ENCODE data around the gene PCDH9.

The PCDH9 gene

DNA sequence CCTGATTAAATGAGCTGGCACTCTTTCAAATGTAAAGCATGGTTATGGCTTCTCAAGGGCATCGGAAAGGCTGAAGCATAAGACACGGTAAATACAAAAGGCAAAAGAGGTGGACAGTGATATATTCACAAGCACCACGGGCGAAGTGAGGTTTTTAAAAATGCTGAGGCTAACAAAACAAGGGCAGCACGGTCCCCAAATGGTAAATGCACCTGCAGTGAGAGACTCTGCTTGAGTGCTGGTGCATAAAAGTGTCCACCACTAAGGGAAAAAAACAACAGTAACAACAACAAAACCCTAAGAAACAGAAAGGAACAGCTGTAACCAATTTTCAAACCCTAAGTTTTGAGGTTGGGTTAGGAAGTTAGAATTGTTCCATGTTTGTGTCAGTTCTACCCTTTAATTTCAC is 234.9 kb downstream of the PCDH9 start:
- CTCF ChIA-PET: interaction anchor here (0.8 to 2.2 kb wide), 3 partner anchors 21 to 376 kb away, joined by 3 to 7 read pairs (median 3); no protein-coding TSS in a partner anchor
- POLR2A ChIA-PET: no interaction called here
- TF ChIP-seq, protein P1, sequence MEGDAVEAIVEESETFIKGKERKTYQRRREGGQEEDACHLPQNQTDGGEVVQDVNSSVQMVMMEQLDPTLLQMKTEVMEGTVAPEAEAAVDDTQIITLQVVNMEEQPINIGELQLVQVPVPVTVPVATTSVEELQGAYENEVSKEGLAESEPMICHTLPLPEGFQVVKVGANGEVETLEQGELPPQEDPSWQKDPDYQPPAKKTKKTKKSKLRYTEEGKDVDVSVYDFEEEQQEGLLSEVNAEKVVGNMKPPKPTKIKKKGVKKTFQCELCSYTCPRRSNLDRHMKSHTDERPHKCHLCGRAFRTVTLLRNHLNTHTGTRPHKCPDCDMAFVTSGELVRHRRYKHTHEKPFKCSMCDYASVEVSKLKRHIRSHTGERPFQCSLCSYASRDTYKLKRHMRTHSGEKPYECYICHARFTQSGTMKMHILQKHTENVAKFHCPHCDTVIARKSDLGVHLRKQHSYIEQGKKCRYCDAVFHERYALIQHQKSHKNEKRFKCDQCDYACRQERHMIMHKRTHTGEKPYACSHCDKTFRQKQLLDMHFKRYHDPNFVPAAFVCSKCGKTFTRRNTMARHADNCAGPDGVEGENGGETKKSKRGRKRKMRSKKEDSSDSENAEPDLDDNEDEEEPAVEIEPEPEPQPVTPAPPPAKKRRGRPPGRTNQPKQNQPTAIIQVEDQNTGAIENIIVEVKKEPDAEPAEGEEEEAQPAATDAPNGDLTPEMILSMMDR (IDR thresholded peaks at IDR 0.05; ENCODE audit: insufficient read depth, low read length, missing control alignments): no peak
- H3K4me3 ChIP-seq (ENCODE audit: low read depth, low read length): no peak overlapping the region
- no peak for DNase-seq (ENCODE audit: low read depth, low spot score)

DNA sequence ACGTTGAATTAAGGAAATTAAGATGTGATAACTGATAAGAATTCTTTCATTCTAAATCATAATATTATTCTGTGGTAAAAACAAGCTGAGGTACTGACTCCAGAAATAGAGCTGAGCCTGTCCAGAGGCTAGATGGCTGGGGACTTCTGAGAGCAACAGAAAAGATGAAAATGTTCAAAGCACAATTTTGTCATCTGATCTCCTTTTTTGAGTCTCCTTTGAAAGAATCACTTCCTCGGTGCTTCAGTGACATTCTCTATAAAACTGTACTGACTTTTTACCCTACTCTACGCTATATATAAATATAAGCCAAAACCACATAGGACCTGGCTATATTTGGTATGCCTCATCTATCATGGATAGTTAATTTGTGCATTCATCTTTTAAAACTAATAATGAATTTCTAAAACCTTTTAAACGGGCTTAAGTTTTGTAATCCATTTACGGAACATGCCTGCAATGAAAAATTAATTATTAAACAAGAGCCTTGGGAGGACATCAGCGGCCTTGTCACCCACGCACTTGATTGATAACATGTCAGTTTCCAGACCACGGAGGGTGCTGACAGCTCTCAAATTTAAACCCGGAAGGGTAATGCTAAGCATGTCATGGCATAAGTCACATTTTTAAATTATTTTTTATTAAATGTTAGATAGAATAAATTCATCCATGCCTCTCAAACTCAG is 235.5 kb downstream of the PCDH9 start:
- POLR2A ChIA-PET: no interaction called here

DNA sequence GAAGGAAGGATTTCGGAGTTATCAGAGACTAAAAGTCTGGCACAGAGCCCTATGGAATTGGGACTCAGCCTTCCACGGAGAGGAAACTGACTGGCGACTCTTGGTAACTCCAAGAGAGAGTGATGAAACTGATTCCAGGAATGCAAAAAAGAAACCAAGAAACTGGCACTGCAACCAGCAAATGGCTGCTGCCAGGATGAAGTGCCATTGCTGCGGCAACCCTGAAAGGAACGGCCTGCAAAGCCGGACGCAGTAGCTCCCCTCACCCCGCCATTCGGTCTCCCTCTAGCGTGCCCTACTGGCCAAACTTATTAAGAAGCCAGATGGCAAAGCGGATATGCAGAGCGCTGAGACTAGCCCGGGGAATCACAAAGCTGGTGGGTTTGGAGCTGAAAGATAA is 236.0 kb downstream of the PCDH9 start:
- DNase-seq (ENCODE audit: low read depth, low spot score): no peak
- TF ChIP-seq, protein P1 (IDR thresholded peaks at IDR 0.05; ENCODE audit: insufficient read depth, low read length, missing control alignments): peak; percentile 69
- CTCF ChIA-PET: interaction anchor here (0.6 to 2.2 kb wide), 12 partner anchors 9 to 375 kb away, joined by 3 to 7 read pairs (median 4); no protein-coding TSS in a partner anchor
- H3K4me3 ChIP-seq (ENCODE audit: low read depth, low read length): peak overlapping the region; percentile 19
- POLR2A ChIA-PET: no interaction called here

More for the DNA sequence above, 235.5 kb downstream of the PCDH9 start:
- TF ChIP-seq, protein P1 (IDR thresholded peaks at IDR 0.05; ENCODE audit: insufficient read depth, low read length, missing control alignments): no peak
- CTCF ChIA-PET: interaction anchor here (0.6 to 2.2 kb wide), 11 partner anchors 8 to 376 kb away, joined by 3 to 7 read pairs (median 4); no protein-coding TSS in a partner anchor
- H3K4me3 ChIP-seq (ENCODE audit: low read depth, low read length): no peak overlapping the region
- DNase-seq (ENCODE audit: low read depth, low spot score): no peak

DNA sequence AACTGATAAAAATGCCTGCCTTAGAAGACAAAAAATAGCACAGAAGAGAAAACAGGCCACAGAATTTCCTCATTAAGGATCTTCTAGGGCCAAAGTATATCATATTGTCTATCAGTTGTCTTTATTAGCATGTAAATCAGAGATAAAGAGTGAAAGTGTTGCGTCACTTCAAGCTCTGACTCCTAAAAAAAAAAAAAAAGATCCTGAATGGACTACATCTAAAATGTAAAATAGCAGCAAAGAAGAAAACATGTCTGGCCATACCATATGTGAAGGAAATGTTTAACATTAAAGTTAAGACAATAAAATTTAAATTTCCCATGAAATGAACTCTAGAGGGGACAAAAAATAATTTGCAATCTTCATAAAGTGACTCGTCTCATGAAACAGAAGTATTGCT is 237.4 kb downstream of the PCDH9 start:
- CTCF ChIA-PET: interaction anchor here (1.3 kb wide), 1 partner anchor 20 kb away, joined by 5 read pairs; no protein-coding TSS in a partner anchor
- DNase-seq (ENCODE audit: low read depth, low spot score): no peak
- TF ChIP-seq, protein P1 (IDR thresholded peaks at IDR 0.05; ENCODE audit: insufficient read depth, low read length, missing control alignments): no peak
- POLR2A ChIA-PET: no interaction called here
- no peak overlapping the region for H3K4me3 ChIP-seq (ENCODE audit: low read depth, low read length)

DNA sequence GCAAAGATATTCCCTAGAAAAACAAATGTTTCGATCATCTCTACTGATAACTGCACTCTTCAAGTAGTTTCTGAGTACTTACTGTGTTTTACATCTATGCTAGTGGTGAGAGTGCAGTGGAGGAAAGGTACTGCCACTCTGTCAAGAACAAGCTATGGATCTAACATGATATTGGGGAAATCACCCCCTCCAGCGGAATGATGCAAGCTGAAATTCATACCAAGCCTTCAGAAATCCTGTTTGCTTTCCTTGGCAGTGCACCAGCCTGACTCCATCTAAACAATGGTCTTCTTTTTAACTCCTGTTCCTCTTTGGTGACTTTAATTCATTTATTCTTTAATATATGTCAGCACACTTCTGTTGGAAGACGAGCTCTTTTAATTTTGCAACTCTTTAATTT is 238.0 kb downstream of the PCDH9 start:
- CTCF ChIA-PET: no interaction called here
- TF ChIP-seq, protein P1 (IDR thresholded peaks at IDR 0.05; ENCODE audit: insufficient read depth, low read length, missing control alignments): no peak

DNA sequence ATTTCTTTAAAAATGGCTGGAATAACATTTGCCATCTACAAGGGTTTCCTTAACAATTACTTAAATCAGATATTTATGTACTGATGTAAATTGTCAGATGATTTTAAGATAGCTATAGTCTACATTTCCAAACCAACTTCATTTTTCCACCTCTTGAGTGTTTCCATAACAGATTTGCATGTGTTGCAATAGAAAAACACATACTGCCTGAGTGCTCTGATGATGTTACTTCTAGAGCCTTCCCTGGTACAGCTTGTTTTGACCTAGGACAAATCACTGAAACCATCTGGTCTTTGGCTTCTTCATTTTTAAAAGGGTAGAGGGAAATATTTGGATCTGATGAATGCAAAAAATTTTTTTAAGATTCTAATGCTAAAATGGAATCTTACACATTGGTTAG is 245.9 kb downstream of the PCDH9 start:
- TF ChIP-seq, protein P1 (IDR thresholded peaks at IDR 0.05; ENCODE audit: insufficient read depth, low read length, missing control alignments): no peak
- H3K4me3 ChIP-seq (ENCODE audit: low read depth, low read length): no peak overlapping the region
- POLR2A ChIA-PET: no interaction called here
- no peak for DNase-seq (ENCODE audit: low read depth, low spot score)
- CTCF ChIA-PET: interaction anchor here (2.2 kb wide), 1 partner anchor 10 kb away, joined by 7 read pairs; no protein-coding TSS in a partner anchor

More for the DNA sequence above, 238.0 kb downstream of the PCDH9 start:
- POLR2A ChIA-PET: no interaction called here
- DNase-seq (ENCODE audit: low read depth, low spot score): no peak
- H3K4me3 ChIP-seq (ENCODE audit: low read depth, low read length): no peak overlapping the region
